Dermis microvascular lymphatic vessel endothelial cell (primary cell): ENCODE data around the gene LRRC27. TPM values are rescaled to one million over a fixed set of nuclear protein-coding genes. Genes with fewer than 3 reads are reported as not detected.
A peak's percentile ranks its signal among the peaks of the same experiment; 100 is the strongest.
"Not testable (repeated sequence)": the region's sequence is repeated elsewhere in the genome, so short reads cannot be mapped to it uniquely, and the experiment has no call there.

Experiments used
- DNase-seq, 2 donors: peaks; one replicate each; pipeline versions ENCODE4 v3.0.0 to v3.0.0-alpha.2; 2010; ENCODE audit warnings: low read depth in 2 of 2
- total RNA-seq: library from RNA; depleted of rRNA; stranded (reverse); fragments of >200 nt; gene quantifications from 2 replicates; pipeline ENCODE4 v1.2.1, GENCODE V29; 2014

Gene LRRC27
- 5.0 and 7.1 TPM in 2 replicates for total RNA-seq

GRCh38 chr10:132331601-132332432, at the start of gene LRRC27:
Gene LRRC27 (plus strand): TSS chr10:132332193. CDS start chr10:132333525, 1,332 bp downstream.
- DNase-seq = peak; percentile 94 to 98

GRCh38 chr10:132282667-132283603, 49.1 kb upstream of the LRRC27 start:
- DNase-seq = no peak

GRCh38 chr10:132283604-132284382, 48.2 kb upstream of the LRRC27 start:
- DNase-seq = no peak

GRCh38 chr10:132289439-132289838, 42.6 kb upstream of the LRRC27 start:
- no peak for DNase-seq

GRCh38 chr10:132290631-132291030, 41.4 kb upstream of the LRRC27 start:
- DNase-seq = no peak

- no peak for DNase-seq
These were observed 40.2 kb upstream of the LRRC27 start for GRCh38 chr10:132291826-132292225.

GRCh38 chr10:132292287-132293200, 39.4 kb upstream of the LRRC27 start:
- DNase-seq = no peak

GRCh38 chr10:132293201-132293812, 38.7 kb upstream of the LRRC27 start:
- DNase-seq = no peak

GRCh38 chr10:132293813-132294520, 38.0 kb upstream of the LRRC27 start:
- no peak for DNase-seq

- no peak for DNase-seq
These were observed 37.3 kb upstream of the LRRC27 start for GRCh38 chr10:132294561-132295318.

- DNase-seq = not testable (repeated sequence)
These were observed 36.5 kb upstream of the LRRC27 start for GRCh38 chr10:132295481-132295880.

- no peak for DNase-seq
These were observed 35.1 kb upstream of the LRRC27 start for GRCh38 chr10:132296666-132297443.

- DNase-seq = no peak
These were observed 34.5 kb upstream of the LRRC27 start for GRCh38 chr10:132297526-132297925.

GRCh38 chr10:132298038-132298881, 33.7 kb upstream of the LRRC27 start:
- no peak for DNase-seq

- no peak for DNase-seq
These were observed 32.3 kb upstream of the LRRC27 start for GRCh38 chr10:132299371-132300336.

- no peak for DNase-seq
These were observed 31.4 kb upstream of the LRRC27 start for GRCh38 chr10:132300582-132300981.
